Type B pancreatic cell (in vitro differentiated cells): Measurements from ENCODE around the gene NPEPL1. TPM values are rescaled to one million over a fixed set of nuclear protein-coding genes. Genes with fewer than 3 reads are reported as not detected.
A peak's percentile ranks its signal among the peaks of the same experiment; 100 is the strongest.

Experiments used
- DNase-seq: peaks from one replicate; pipeline ENCODE4 v3.0.0; 2021; ENCODE audit warnings: mixed read lengths; ENCODE audit not compliant: unreplicated experiment; ENCODE audit errors: extremely low spot score
- H3K27ac Mint-ChIP-seq: 2 replicates; pipeline ENCODE4 v1.8.0; 2021; ENCODE audit warnings: mild to moderate bottlenecking, mixed read lengths
- H3K27me3 Mint-ChIP-seq: 2 replicates; pipeline ENCODE4 v1.8.0; 2021; ENCODE audit warnings: mixed read lengths
- H3K36me3 Mint-ChIP-seq: 2 replicates; pipeline ENCODE4 v1.8.0; 2021; ENCODE audit warnings: mixed read lengths
- H3K4me1 Mint-ChIP-seq: one replicate; pipeline ENCODE4 v1.8.0; 2021; ENCODE audit warnings: mixed read lengths; ENCODE audit not compliant: unreplicated experiment
- H3K4me3 Mint-ChIP-seq: 2 replicates; pipeline ENCODE4 v1.8.0; 2021; ENCODE audit warnings: mild to moderate bottlenecking, mixed read lengths
- H3K9me3 Mint-ChIP-seq: 2 replicates; pipeline ENCODE4 v1.8.0; 2021; ENCODE audit warnings: mixed read lengths
- CTCF ChIP-seq: fragments of 200-600 bp; sonication (generic); conservative IDR thresholded peaks from 2 replicates; pipeline ENCODE4 v1.5.0; 2021; ENCODE audit warnings: antibody characterized with exemption, mild to moderate bottlenecking
- total RNA-seq: library from RNA; stranded (reverse); gene quantifications from 2 replicates; pipeline ENCODE4 v1.2.1, GENCODE V29; 2021; ENCODE audit warnings: low replicate concordance

NPEPL1 gene
- total RNA-seq, 1 donor from 2014 or later: 25.0 TPM

GRCh38 chr20:58743929-58744534 is 51.4 kb downstream of the NPEPL1 start:
- peaks cover 34% of the 10 kb centered on the region for H3K27me3 Mint-ChIP-seq
- no peaks in the 10 kb centered on the region for H3K9me3 Mint-ChIP-seq
- H3K36me3 Mint-ChIP-seq: no peaks in the 10 kb centered on the region
- DNase-seq: no peak
- peaks cover 8% of the 10 kb centered on the region for H3K4me1 Mint-ChIP-seq
- H3K4me3 Mint-ChIP-seq: no peak overlapping the region
- no peak overlapping the region for H3K27ac Mint-ChIP-seq
- no peak for TF ChIP-seq CTCF

GRCh38 chr20:58744836-58745235 is 52.2 kb downstream of the NPEPL1 start:
- TF ChIP-seq CTCF: no peak
- Mint-ChIP-seq H3K27me3 (peaks cover 31% of the 10 kb centered on the region), H3K27ac (no peak overlapping the region), H3K9me3 (no peaks in the 10 kb centered on the region), H3K36me3 (no peaks in the 10 kb centered on the region), H3K4me1 (peaks cover 8% of the 10 kb centered on the region), H3K4me3 (no peak overlapping the region)
- peak; percentile 32 for DNase-seq

GRCh38 chr20:58745391-58745790 is 52.8 kb downstream of the NPEPL1 start:
- H3K36me3 Mint-ChIP-seq: no peaks in the 10 kb centered on the region
- DNase-seq: peak; percentile 43

GRCh38 chr20:58746620-58747019 is 54.0 kb downstream of the NPEPL1 start:
- peak; percentile 22 for DNase-seq
- H3K27me3 Mint-ChIP-seq: peaks cover 36% of the 10 kb centered on the region
- no peak overlapping the region for H3K4me3 Mint-ChIP-seq
- no peaks in the 10 kb centered on the region for H3K9me3 Mint-ChIP-seq
- no peak overlapping the region for H3K27ac Mint-ChIP-seq
- H3K4me1 Mint-ChIP-seq: peaks cover 8% of the 10 kb centered on the region
- no peaks in the 10 kb centered on the region for H3K36me3 Mint-ChIP-seq
- TF ChIP-seq CTCF: no peak

More at GRCh38 chr20:58745391-58745790, 52.8 kb downstream of the NPEPL1 start:
- TF ChIP-seq CTCF: no peak
- Mint-ChIP-seq H3K27me3 (peaks cover 34% of the 10 kb centered on the region), H3K9me3 (no peaks in the 10 kb centered on the region), H3K4me3 (no peak overlapping the region), H3K27ac (no peak overlapping the region), H3K4me1 (peaks cover 8% of the 10 kb centered on the region)

- no peaks in the 10 kb centered on the region for H3K9me3 Mint-ChIP-seq
Measured at GRCh38 chr20:58747211-58747610, 54.6 kb downstream of the NPEPL1 start.

More at GRCh38 chr20:58747211-58747610, 54.6 kb downstream of the NPEPL1 start:
- peak; percentile 51 for DNase-seq
- Mint-ChIP-seq H3K27ac (no peak overlapping the region), H3K4me1 (peaks cover 8% of the 10 kb centered on the region), H3K27me3 (peaks cover 35% of the 10 kb centered on the region), H3K4me3 (no peak overlapping the region), H3K36me3 (no peaks in the 10 kb centered on the region)
- TF ChIP-seq CTCF: no peak
